B cell (primary cell): ENCODE results near the gene POLN. TPM values are rescaled to one million over a fixed set of nuclear protein-coding genes. Genes with fewer than 3 reads are reported as not detected.
A peak's percentile ranks its signal among the peaks of the same experiment; 100 is the strongest.

Source experiments
- ATAC-seq: fragments of 200-7000 bp; cut with Tn5 transposase; one replicate; pipeline ENCODE4 v1.10.0; 2021; ENCODE audit warnings: low read depth, mild to moderate bottlenecking, moderate number of reproducible peaks, moderate library complexity
- CTCF ChIA-PET: fragments of 350-600 bp; sonication (Branson Sonifier 250); formaldehyde crosslinking; loops from one replicate; lab custom pipeline; 2021; ENCODE audit warnings: antibody characterized with exemption, inconsistent platforms; lab: Charles Lee
- POLR2A ChIA-PET: fragments of 350-600 bp; sonication (Branson Sonifier 250); formaldehyde crosslinking; loops from one replicate; lab custom pipeline; 2021; ENCODE audit warnings: antibody characterized with exemption; lab: Charles Lee
- DNase-seq: peaks from one replicate; pipeline ENCODE4 v3.0.0; 2013
- H2AFZ ChIP-seq: 2 replicates; pipeline ENCODE4 v1.6.1; 2012; ENCODE audit warnings: mild to moderate bottlenecking, low read depth, low read length; ENCODE audit not compliant: insufficient read depth, poor library complexity, severe bottlenecking
- H3K27ac ChIP-seq, 2 donors: 1 replicate in 1 of 2; 2 replicates in 1 of 2; pipeline ENCODE4 v1.5.1; 2012 to 2013; ENCODE audit warnings: low read length in 2 of 2, mild to moderate bottlenecking in 2 of 2, moderate library complexity in 1 of 2
- H3K27me3 ChIP-seq, 4 experiments: fragments of 200-600 bp in 1 of 4; sonication (generic) in 1 of 4; replicated peaks in 1 of 4; 1 replicate in 2 of 4; 2 replicates in 2 of 4; pipeline versions ENCODE4 v1.6.1 to v1.7.0; 2013 to 2016; ENCODE audit warnings: low read length in 3 of 4, mild to moderate bottlenecking in 2 of 4, mixed read lengths in 1 of 4, moderate library complexity in 1 of 4; ENCODE audit not compliant: insufficient read depth in 4 of 4, control insufficient read depth in 3 of 4; ENCODE audit errors: control extremely low read depth in 1 of 4
- H3K36me3 ChIP-seq, 2 experiments: replicated peaks in 1 of 2; 1 replicate in 1 of 2; 2 replicates in 1 of 2; pipeline versions ENCODE4 v1.6.1 to v1.7.1; 2013; ENCODE audit warnings: low read length in 1 of 2; ENCODE audit not compliant: insufficient read depth in 2 of 2, control insufficient read depth in 1 of 2; ENCODE audit errors: control extremely low read depth in 1 of 2, extremely low read depth in 1 of 2
- H3K4me1 ChIP-seq, 2 donors: fragments of 200-600 bp in 1 of 2; sonication (generic) in 1 of 2; 1 replicate in 1 of 2; 2 replicates in 1 of 2; pipeline versions ENCODE4 v1.5.1 to v1.6.1; 2013 to 2017; ENCODE audit warnings: low read length in 2 of 2; ENCODE audit not compliant: control insufficient read depth in 2 of 2, insufficient read depth in 2 of 2
- H3K4me2 ChIP-seq: replicated peaks from 2 replicates; pipeline ENCODE3; 2012; ENCODE audit warnings: mild to moderate bottlenecking, low read depth, low read length; ENCODE audit not compliant: poor library complexity, severe bottlenecking
- H3K4me3 ChIP-seq, 5 experiments: fragments of 200-600 bp in 1 of 5; sonication (generic) in 1 of 5; 1 replicate in 3 of 5; 2 replicates in 2 of 5; pipeline versions ENCODE4 v1.5.1 to v1.7.0; 2011 to 2016; ENCODE audit warnings: low read length in 4 of 5, mild to moderate bottlenecking in 4 of 5, low read depth in 2 of 5, control low read depth in 1 of 5, moderate library complexity in 1 of 5; ENCODE audit not compliant: insufficient read depth in 1 of 5; ENCODE audit errors: control extremely low read depth in 1 of 5, extremely low read depth in 1 of 5
- H3K79me2 ChIP-seq: fragments of 200-600 bp; sonication (generic); one replicate; pipeline ENCODE4 v1.6.0; 2016; ENCODE audit warnings: low read length; ENCODE audit not compliant: control insufficient read depth, insufficient read depth
- H3K9ac ChIP-seq: fragments of 200-600 bp; sonication (generic); 2 replicates; pipeline ENCODE4 v1.6.1; 2017; ENCODE audit warnings: mild to moderate bottlenecking, low read length, moderate library complexity
- H3K9me3 ChIP-seq, 3 donors: one replicate each; pipeline versions ENCODE4 v1.6.1 to v1.7.1; 2013; ENCODE audit warnings: low read length in 2 of 3; ENCODE audit not compliant: control insufficient read depth in 2 of 3, insufficient read depth in 1 of 3; ENCODE audit errors: control extremely low read depth in 1 of 3
- H4K20me1 ChIP-seq: 2 replicates; pipeline ENCODE4 v1.6.0; 2012; ENCODE audit warnings: mild to moderate bottlenecking, low read length; ENCODE audit not compliant: insufficient read depth, control insufficient read depth, poor library complexity, severe bottlenecking
- H3K27ac Mint-ChIP-seq: one replicate; pipeline ENCODE4 v1.8.0; 2021; ENCODE audit warnings: mixed read lengths
- H3K27me3 Mint-ChIP-seq: one replicate; pipeline ENCODE4 v1.8.0; 2021; ENCODE audit warnings: mixed read lengths
- H3K4me1 Mint-ChIP-seq: one replicate; pipeline ENCODE4 v1.8.0; 2021; ENCODE audit warnings: mixed read lengths
- H3K4me3 Mint-ChIP-seq: one replicate; pipeline ENCODE4 v1.8.0; 2021; ENCODE audit warnings: mixed read lengths
- H3K9me3 Mint-ChIP-seq: one replicate; pipeline ENCODE4 v1.8.0; 2022; ENCODE audit warnings: mixed read lengths; ENCODE audit not compliant: insufficient read depth
- CTCF ChIP-seq: fragments of 200-600 bp; IDR thresholded peaks from one replicate; pipeline ENCODE4 v1.8.0; 2022; ENCODE audit warnings: antibody characterized with exemption, mild to moderate bottlenecking
- EZH2 ChIP-seq: IDR thresholded peaks from 2 replicates; pipeline ENCODE4 v1.6.1; 2012; ENCODE audit warnings: borderline replicate concordance, low read depth, mild to moderate bottlenecking, moderate library complexity, low read length; ENCODE audit not compliant: insufficient read depth, poor library complexity, severe bottlenecking
- WGBS: methylation state at CpG from one replicate; pipeline ENCODE4 v1.1.5; 2013; ENCODE audit warnings: missing lambda C conversion rate; ENCODE audit not compliant: insufficient coverage; 5-methylcytosine and 5-hydroxymethylcytosine counted together
- intact Hi-C: fragments of 100-400 bp; cut with micrococcal nuclease; formaldehyde crosslinking; loops from one replicate; pipeline ENCODE4 v1.10.0; 2022
- polyA plus RNA-seq: library from polyadenylated mRNA; depleted of rRNA; stranded (reverse); fragments of >200 nt; gene quantifications from 2 replicates; pipeline ENCODE4 v1.2.3, GENCODE V29; 2012
- total RNA-seq, 2 donors: library from RNA; stranded (reverse); fragments of 120-200 nt in 1 of 2; gene quantifications; 1 replicate in 1 of 2; 2 replicates in 1 of 2; pipeline versions ENCODE4 v1.2.3 to v1.2.4, GENCODE V29; 2013 to 2022

Gene POLN
- total and polyA plus RNA-seq, 2 donors (not counting 1 experiment from before 2014, with no cell fraction given): 0.73 to 1.5 TPM

DNA sequence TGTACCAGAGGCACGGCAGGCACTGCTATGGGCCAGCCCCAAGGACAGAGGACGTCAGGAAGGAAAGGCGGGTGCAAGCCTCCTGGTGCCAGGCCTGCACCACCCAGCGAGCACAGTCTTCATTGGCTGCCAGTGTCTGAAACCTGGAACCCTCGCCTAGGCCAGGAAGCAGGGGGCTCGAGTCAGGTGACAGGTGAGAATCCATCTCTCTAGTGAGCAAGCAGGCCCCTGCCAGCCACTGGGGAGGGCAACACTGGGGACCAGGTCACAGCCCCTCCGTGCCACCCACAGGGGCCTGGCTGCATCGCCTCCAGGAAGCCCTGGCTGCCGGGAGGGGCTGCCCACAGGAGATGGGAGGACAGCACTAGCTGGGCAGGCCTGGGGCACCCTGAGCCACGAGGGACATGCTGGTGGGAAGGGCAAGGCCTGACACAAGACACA lies 6.9 kb upstream of the POLN start:
- Mint-ChIP-seq H3K27ac (no peak overlapping the region), H3K4me3 (no peak overlapping the region), H3K9me3 (no peaks in the 10 kb centered on the region), H3K27me3 (no peaks in the 10 kb centered on the region), H3K4me1 (peaks cover 5% of the 10 kb centered on the region)
- WGBS: 86% methylated on average over 10 of the region's 10 CpGs
- peaks cover 3 to 4% of the 10 kb centered on the region in 2 donors for H3K4me1 ChIP-seq
- ChIA-PET CTCF (interaction anchor here (0.8 kb wide), 1 partner anchor 170 kb away, joined by 3 read pairs; the partner anchor contains the start of genes CFAP99 and ZFYVE28), POLR2A (no interaction called here)
- DNase-seq: peak; percentile 5
- H3K36me3 ChIP-seq: peaks cover 0 to 49% of the 10 kb centered on the region in 2 experiments
- no peaks in the 10 kb centered on the region for H3K9me3 ChIP-seq
- H3K27me3 ChIP-seq: no peaks in the 10 kb centered on the region
- H3K4me2 ChIP-seq: no peak overlapping the region
- ATAC-seq: no peak
- no peak overlapping the region for H2AFZ ChIP-seq
- H3K79me2 ChIP-seq: no peaks in the 10 kb centered on the region
- TF ChIP-seq EZH2: no peak
- intact Hi-C loops: loop anchor here (10.0 kb wide), 1 partner anchor 244 kb away; the partner anchor contains the start of gene NELFA
- H3K9ac ChIP-seq: no peak overlapping the region
- H4K20me1 ChIP-seq: peaks cover 36% of the 10 kb centered on the region
- no peak overlapping the region for H3K4me3 ChIP-seq
- H3K27ac ChIP-seq: no peak overlapping the region

- H3K9ac ChIP-seq: no peak overlapping the region
- no peak overlapping the region for H3K4me3 ChIP-seq
- H3K27ac ChIP-seq: no peak overlapping the region
- peaks cover 0 to 43% of the 10 kb centered on the region in 2 experiments for H3K36me3 ChIP-seq
- Mint-ChIP-seq H3K27ac (no peak overlapping the region), H3K27me3 (no peaks in the 10 kb centered on the region), H3K4me1 (peaks cover 10% of the 10 kb centered on the region), H3K4me3 (no peak overlapping the region), H3K9me3 (no peaks in the 10 kb centered on the region)
- H3K27me3 ChIP-seq: no peaks in the 10 kb centered on the region
- intact Hi-C loops: loop anchor here (10.0 kb wide), 1 partner anchor 243 kb away; the partner anchor contains the start of gene NELFA
- ChIA-PET POLR2A (no interaction called here), CTCF (interaction anchor here (0.5 to 0.8 kb wide), 2 partner anchors 171 to 304 kb away, joined by 3 to 4 read pairs; partner anchors contain the start of genes CFAP99 and ZFYVE28)
- H3K4me1 ChIP-seq: peaks cover 8% of the 10 kb centered on the region in 2 donors
- ATAC-seq (no peak), DNase-seq (peak; percentile 5)
- 88% methylated on average over 21 of the region's 21 CpGs for whole genome bisulfite sequencing
- no peak for TF ChIP-seq CTCF
- TF ChIP-seq EZH2: no peak
- no peaks in the 10 kb centered on the region for H3K79me2 ChIP-seq
- H4K20me1 ChIP-seq: peaks cover 30% of the 10 kb centered on the region
- no peak overlapping the region for H2AFZ ChIP-seq
- no peaks in the 10 kb centered on the region for H3K9me3 ChIP-seq
- no peak overlapping the region for H3K4me2 ChIP-seq
Observed at GRCh38 chr4:2248044-2248780, 6.3 kb upstream of the POLN start.
